ENCODE results near the gene CCNY.

DNA sequence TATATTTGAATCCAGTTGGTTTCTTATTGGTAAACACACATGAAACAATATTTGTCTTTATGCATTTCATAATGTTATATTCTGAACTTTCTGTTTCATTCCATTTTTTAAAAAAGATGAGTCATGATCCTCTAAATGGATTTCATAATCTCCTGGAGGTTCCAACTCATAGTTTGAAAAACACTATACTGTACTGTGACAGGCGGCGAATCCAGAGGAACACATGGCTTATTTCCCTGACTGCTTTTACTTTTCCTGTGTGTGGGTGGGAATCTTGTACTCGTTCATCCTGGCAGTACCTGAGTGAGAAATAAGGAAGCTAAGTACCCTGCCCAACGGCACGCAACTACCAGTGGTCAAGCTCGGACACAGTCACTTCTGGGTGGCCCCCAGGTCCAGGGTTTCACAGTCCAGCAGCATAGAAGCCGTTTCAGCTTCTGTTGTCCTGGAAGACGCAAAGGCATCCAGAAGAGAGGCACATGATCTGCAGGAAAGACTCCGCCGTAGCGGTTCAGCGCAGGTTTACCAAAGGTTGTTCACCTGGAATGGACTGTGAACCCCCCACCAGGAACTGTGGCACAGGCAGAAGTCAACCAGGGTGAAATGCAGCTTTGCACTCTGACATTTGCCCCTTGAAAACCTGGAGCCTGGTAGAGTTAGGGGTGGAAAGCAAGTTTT, 117.7 kb downstream of the CCNY start:
- TF ChIP-seq, protein P1, sequence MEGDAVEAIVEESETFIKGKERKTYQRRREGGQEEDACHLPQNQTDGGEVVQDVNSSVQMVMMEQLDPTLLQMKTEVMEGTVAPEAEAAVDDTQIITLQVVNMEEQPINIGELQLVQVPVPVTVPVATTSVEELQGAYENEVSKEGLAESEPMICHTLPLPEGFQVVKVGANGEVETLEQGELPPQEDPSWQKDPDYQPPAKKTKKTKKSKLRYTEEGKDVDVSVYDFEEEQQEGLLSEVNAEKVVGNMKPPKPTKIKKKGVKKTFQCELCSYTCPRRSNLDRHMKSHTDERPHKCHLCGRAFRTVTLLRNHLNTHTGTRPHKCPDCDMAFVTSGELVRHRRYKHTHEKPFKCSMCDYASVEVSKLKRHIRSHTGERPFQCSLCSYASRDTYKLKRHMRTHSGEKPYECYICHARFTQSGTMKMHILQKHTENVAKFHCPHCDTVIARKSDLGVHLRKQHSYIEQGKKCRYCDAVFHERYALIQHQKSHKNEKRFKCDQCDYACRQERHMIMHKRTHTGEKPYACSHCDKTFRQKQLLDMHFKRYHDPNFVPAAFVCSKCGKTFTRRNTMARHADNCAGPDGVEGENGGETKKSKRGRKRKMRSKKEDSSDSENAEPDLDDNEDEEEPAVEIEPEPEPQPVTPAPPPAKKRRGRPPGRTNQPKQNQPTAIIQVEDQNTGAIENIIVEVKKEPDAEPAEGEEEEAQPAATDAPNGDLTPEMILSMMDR (IDR thresholded peaks at IDR 0.05; ENCODE audit: insufficient read depth, low read depth, low read length), result no peak
- TF ChIP-seq EZH2 (IDR thresholded peaks at IDR 0.05; ENCODE audit: insufficient read depth, low read length), result no peak

Measured in astrocyte (in vitro differentiated cells and primary cell).